ENCODE results near the gene BIRC5.
"Not testable (repeated sequence)": the region's sequence is repeated elsewhere in the genome, so short reads cannot be mapped to it uniquely, and the experiment has no call there.

The BIRC5 gene

DNA sequence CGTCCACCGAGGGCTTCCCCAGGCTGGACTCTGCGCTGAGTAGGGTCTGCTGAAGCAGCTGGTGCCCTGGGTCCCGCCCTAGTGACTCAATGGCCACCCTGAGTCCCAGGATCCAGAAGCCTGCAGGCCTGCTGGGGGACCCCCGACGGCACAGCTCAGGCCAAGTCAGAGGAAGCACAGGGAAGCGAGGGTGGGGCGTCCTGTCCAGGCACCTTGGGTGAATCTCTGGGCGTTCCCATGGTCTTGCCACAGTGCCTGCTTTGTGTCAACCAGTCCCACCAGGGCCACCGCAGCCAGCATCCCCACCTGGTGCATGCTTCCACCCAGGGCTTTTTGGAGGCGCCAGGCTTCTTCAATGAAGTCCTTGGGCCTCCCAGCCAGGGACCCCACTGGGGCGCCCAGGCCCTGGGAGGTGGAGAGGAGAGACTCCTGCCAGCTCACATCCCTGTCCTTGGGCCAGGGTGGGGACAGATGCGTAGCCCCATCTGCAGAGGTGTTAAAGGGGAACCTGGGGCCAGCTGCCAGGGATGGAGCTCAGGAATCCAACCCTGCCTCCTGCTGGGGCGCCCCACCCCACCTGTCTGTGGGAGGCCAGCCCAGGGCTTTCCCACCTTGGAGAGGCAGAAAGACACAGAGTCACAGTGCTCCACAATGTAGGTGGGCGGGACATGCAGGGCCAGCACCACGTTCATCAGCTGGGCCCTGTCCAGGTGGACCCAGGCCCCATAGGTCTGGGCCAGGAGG is 35.2 kb downstream of the BIRC5 start:
- Histone ChIP-seq H3K9me3 (ENCODE audit: low read depth, low read length) (no peaks in the 10 kb centered on the region), H3K4me3 (no peak overlapping the region), H3K36me3 (ENCODE audit: insufficient read depth, low read length) (no peaks in the 10 kb centered on the region), H3K27ac (no peak overlapping the region), H3K9ac (ENCODE audit: insufficient read length) (no peak overlapping the region)
- TF ChIP-seq POLR2AphosphoS5 (IDR thresholded peaks at IDR 0.05; ENCODE audit: borderline replicate concordance, low read depth, low read length) (no peak), FOXP2 (optimal IDR thresholded peaks at IDR 0.05; ENCODE audit: control extremely low read depth, extremely low read length, insufficient read depth) (no peak), EZH2 (IDR thresholded peaks at IDR 0.05) (no peak)
- DNase-seq (ENCODE audit: low read depth, low spot score) = no peak

DNA sequence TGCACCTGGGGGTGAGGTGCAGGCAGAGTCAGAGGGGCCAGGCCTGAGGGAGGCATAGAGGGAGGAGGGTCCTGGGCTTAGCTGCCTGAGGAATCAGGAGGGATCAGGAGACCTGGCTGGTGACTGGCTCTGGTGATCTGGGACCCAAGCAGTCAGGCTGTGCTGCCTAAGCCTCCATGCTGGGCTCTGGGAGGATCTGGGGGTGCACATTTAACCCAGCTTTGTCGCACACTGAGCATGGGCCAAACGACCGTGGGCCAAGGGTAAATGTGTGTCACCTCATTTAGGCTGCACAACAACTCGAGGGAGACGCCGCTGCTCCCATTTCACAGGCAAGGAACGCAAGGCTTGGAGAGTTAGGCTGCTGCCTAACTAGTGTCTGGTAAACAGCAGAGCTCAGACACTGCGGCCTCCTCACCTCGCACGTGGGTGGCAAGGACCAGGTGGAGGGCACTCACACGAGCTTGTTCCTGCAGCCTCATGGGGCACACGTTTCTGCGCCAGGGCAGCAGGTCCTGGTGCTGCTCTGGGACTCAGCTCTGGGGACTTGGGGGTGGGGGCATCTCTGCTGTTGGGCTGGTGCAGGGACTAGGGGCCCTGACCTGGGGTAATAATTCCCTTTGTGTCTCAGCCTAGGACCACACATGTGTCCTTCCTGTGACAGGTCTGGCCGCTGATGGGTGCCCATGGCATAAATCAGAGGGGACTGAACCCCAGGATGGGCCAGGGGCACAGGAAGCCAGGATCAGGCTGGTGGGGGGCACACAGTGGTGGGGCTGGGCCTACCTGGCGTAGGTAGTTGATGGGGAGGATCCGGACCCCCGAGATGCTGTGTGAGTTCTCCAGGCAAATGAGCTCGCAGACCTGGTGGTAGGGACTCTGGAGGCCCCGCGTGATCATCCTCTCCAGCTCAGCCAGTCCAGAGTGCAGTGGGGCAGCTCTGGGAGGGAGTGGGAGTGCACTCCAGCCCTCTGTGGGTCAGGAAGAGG is 36.1 kb downstream of the BIRC5 start:
- no peak for DNase-seq (ENCODE audit: low read depth, low spot score)
- Histone ChIP-seq H3K27ac (no peak overlapping the region), H3K9me3 (ENCODE audit: low read depth, low read length) (no peaks in the 10 kb centered on the region), H3K9ac (ENCODE audit: insufficient read length) (no peak overlapping the region), H3K4me3 (no peak overlapping the region), H3K36me3 (ENCODE audit: insufficient read depth, low read length) (no peaks in the 10 kb centered on the region)
- TF ChIP-seq EZH2 (IDR thresholded peaks at IDR 0.05) = no peak
- no peak for TF ChIP-seq FOXP2 (optimal IDR thresholded peaks at IDR 0.05; ENCODE audit: control extremely low read depth, extremely low read length, insufficient read depth)
- TF ChIP-seq POLR2AphosphoS5 (IDR thresholded peaks at IDR 0.05; ENCODE audit: borderline replicate concordance, low read depth, low read length) = no peak

DNA sequence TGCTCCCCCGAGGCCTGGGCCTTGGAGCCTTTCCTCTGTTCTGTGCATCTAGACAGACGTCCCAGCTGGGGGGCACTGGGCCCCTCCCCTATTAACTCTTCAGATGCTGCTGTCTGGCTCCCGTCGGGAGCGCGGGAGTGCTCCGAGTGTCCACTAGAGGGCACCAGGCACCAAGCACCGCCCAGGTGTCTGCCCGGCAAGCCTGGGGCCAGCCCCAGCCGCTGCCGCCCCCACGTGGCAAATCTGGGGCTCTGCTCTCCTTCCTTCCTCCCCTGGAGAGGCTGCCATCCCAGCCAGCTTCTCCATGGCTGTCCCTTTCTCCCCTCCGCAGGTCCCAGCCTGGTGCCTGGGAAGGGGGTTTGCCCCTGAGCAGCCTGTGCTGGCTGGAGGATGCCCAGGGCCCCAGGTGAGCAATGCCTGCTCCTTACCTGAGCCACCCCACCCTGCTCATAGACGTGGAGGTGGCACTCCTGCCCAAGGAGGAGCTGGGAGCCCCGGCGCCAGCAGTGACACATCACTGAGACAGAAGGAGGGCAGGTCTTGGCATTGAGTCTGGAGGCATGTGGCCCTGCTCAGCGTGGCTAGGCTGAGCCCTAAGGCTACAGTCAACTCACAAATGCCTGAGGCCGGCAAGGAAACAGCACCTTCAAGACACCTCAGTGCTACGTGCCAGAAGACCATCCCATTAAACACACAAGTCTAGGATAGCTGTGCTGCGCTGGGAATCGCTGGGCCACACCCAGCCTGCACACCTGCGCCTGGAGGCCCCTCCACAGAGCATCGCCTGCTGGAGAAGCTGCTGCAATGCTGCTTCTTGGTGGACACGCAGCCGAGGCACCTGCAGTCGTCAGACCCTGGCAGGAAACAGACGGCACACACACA is 37.1 kb downstream of the BIRC5 start:
- Histone ChIP-seq H3K36me3 (ENCODE audit: insufficient read depth, low read length) (no peaks in the 10 kb centered on the region), H3K9ac (ENCODE audit: insufficient read length) (no peak overlapping the region), H3K4me3 (no peak overlapping the region), H3K27ac (no peak overlapping the region), H3K9me3 (ENCODE audit: low read depth, low read length) (no peaks in the 10 kb centered on the region)
- TF ChIP-seq POLR2AphosphoS5 (IDR thresholded peaks at IDR 0.05; ENCODE audit: borderline replicate concordance, low read depth, low read length) (no peak), EZH2 (IDR thresholded peaks at IDR 0.05) (no peak), FOXP2 (optimal IDR thresholded peaks at IDR 0.05; ENCODE audit: control extremely low read depth, extremely low read length, insufficient read depth) (no peak)
- no peak for DNase-seq (ENCODE audit: low read depth, low spot score)

DNA sequence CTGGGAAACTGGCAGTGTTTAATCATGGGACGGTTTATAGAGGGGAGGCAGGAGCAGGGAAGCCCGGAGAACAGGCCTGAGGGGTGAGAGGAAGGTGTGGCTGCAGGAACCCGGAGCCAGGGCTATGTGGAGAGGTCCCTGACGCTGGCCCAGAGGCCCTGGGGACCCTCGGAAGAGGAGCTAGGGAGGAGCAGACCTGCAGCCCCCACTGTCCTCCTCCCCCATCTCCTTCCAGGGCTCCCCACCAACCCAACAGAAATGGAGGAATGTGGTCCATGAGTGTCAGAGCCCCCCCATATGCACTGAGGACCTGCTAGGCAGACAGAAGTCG is 37.7 kb downstream of the BIRC5 start:
- no peaks in the 10 kb centered on the region for H3K9me3 ChIP-seq (ENCODE audit: low read depth, low read length)
- H3K27ac ChIP-seq = no peak overlapping the region
- no peak for TF ChIP-seq FOXP2 (optimal IDR thresholded peaks at IDR 0.05; ENCODE audit: control extremely low read depth, extremely low read length, insufficient read depth)
- no peak for TF ChIP-seq EZH2 (IDR thresholded peaks at IDR 0.05)
- no peak for TF ChIP-seq POLR2AphosphoS5 (IDR thresholded peaks at IDR 0.05; ENCODE audit: borderline replicate concordance, low read depth, low read length)
- H3K4me3 ChIP-seq = no peak overlapping the region
- no peak overlapping the region for H3K9ac ChIP-seq (ENCODE audit: insufficient read length)
- DNase-seq (ENCODE audit: low read depth, low spot score) = no peak
- no peaks in the 10 kb centered on the region for H3K36me3 ChIP-seq (ENCODE audit: insufficient read depth, low read length)

DNA sequence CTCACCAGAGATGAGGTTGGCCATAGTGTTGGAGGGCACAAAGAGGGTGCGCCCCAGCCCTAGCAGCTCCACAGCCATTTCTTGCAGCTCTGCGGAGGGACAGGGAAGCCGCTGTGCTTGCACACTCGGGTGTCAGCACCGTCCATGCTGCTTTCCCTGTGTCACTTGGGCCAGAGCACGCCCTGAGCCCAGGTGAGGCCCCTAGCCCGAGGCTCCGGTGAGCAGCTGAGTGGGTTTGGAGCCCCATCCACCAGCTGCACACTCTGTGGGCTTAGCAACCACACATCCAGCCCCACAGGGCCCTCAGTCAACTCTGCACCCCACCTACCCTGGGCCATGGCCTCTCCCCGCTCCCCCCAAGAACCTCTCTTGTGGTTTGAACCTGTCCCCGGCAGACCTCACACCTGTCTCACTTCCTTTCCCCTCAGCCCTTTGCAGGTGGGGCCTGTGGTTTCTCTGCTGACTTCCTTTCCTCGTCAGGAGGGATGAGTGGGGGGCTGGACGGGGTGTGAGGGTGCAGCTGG is 38.1 kb downstream of the BIRC5 start:
- H3K9ac ChIP-seq (ENCODE audit: insufficient read length) = no peak overlapping the region
- H3K9me3 ChIP-seq (ENCODE audit: low read depth, low read length) = no peaks in the 10 kb centered on the region
- no peak overlapping the region for H3K27ac ChIP-seq
- no peaks in the 10 kb centered on the region for H3K36me3 ChIP-seq (ENCODE audit: insufficient read depth, low read length)
- DNase-seq (ENCODE audit: low read depth, low spot score) = no peak
- no peak overlapping the region for H3K4me3 ChIP-seq
- TF ChIP-seq EZH2 (IDR thresholded peaks at IDR 0.05) (no peak), FOXP2 (optimal IDR thresholded peaks at IDR 0.05; ENCODE audit: control extremely low read depth, extremely low read length, insufficient read depth) (no peak), POLR2AphosphoS5 (IDR thresholded peaks at IDR 0.05; ENCODE audit: borderline replicate concordance, low read depth, low read length) (no peak)

DNA sequence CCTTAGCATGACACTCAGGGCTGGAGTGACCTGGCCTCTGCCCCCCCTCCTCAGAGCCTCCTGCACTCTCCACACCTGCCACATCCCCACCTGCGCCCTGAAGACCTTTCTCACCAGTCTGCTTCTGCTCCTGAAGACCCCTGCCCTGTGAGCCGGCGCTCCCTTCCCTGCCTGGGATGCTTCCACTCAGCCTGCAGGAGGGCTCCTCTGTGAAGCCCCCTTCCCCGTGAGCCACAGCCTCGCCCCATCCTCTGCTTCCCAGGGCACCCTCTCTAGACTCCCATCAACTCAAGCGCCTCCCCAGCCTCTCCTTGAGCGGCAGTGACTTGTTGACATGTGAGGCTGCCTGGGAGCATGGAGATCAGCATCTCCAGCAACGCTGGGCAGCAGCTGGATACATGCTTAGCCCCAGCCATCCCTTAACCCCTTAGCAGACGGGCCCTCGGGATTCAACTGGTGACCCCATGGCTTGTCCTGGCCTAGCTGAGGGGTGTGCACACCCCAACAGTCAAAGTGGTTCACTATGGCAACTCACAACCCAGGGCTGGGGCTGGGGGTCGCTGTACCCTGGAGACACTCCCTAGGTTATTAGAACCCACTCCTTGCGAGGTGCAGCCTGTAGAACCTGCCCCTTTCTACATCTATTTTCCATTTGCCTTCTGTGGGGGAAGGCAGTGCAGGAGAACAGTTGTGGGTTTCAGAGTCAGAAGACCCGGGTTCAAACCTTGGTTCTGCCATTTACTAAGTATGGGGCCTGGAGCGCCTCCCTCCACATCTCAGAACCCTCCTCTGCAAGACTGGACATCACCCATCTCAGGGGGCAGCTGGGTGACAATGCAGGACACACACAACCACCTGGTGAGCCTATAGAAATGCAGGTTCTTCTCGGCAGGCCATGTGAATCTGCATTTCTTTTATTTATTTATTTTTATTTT is 38.9 kb downstream of the BIRC5 start:
- no peaks in the 10 kb centered on the region for H3K9me3 ChIP-seq (ENCODE audit: low read depth, low read length)
- TF ChIP-seq EZH2 (IDR thresholded peaks at IDR 0.05) (no peak), POLR2AphosphoS5 (IDR thresholded peaks at IDR 0.05; ENCODE audit: borderline replicate concordance, low read depth, low read length) (no peak), FOXP2 (optimal IDR thresholded peaks at IDR 0.05; ENCODE audit: control extremely low read depth, extremely low read length, insufficient read depth) (no peak)
- no peak overlapping the region for H3K27ac ChIP-seq
- no peak for DNase-seq (ENCODE audit: low read depth, low spot score)
- H3K36me3 ChIP-seq (ENCODE audit: insufficient read depth, low read length) = no peaks in the 10 kb centered on the region
- H3K9ac ChIP-seq (ENCODE audit: insufficient read length) = no peak overlapping the region
- no peak overlapping the region for H3K4me3 ChIP-seq

DNA sequence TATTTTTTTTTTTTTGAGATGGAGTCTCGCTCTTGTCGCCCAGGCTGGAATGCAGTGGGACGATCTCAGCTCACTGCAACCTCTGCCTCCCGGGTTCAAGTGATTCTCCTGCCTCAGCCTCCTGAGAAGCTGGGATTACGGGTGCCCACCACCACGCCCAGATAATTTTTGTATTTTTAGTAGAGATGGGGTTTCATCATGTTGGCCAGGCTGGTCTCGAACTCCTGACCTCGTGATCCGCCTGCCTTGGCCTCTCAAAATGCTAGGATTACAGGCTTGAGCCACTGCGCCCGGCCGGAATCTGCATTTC is 39.5 kb downstream of the BIRC5 start:
- H3K4me3 ChIP-seq = peak overlapping the region; percentile 99

More for the DNA sequence above, 39.5 kb downstream of the BIRC5 start:
- not testable (repeated sequence) for DNase-seq (ENCODE audit: low read depth, low spot score); H3K9ac ChIP-seq (ENCODE audit: insufficient read length); H3K9me3 ChIP-seq (ENCODE audit: low read depth, low read length); H3K27ac ChIP-seq; H3K36me3 ChIP-seq (ENCODE audit: insufficient read depth, low read length)

Measured in SK-N-MC (cell line).